ENCODE results near the gene AP1G2.

GRCh38 chr14:23559926-23560520 is 7.6 kb downstream of the AP1G2 start:
- TF ChIP-seq CTCF (IDR thresholded peaks at IDR 0.05) (no peak), POLR2A (IDR thresholded peaks at IDR 0.05) (no peak)

Measured in Peyer's patch (tissue), 4 donors.